Epithelial cell of esophagus (primary cell): ENCODE results near the gene TTC7B.

Source experiments
- DNase-seq: peaks from one replicate; pipeline ENCODE4 v3.0.0; 2010; ENCODE audit warnings: low read depth
- H3K4me3 ChIP-seq: 2 replicates; pipeline ENCODE4 v1.5.1; 2011; ENCODE audit warnings: mild to moderate bottlenecking, low read length, control low read depth
- CTCF ChIP-seq: IDR thresholded peaks from 2 replicates; pipeline ENCODE4 v1.5.1; 2011; ENCODE audit warnings: low read depth, mild to moderate bottlenecking, low read length, control low read depth, inconsistent platforms; ENCODE audit not compliant: insufficient read depth; ENCODE audit errors: missing control alignments

The TTC7B gene

GRCh38 chr14:90816681-90817436 lies 629 bp upstream of the TTC7B start:
- H3K4me3 ChIP-seq: peak overlapping the region; percentile 15
- DNase-seq: no peak
- TF ChIP-seq CTCF: no peak

- no peak for TF ChIP-seq CTCF
- H3K4me3 ChIP-seq: peak overlapping the region; percentile 55
- DNase-seq: no peak
These were observed 733 bp downstream of the TTC7B start for GRCh38 chr14:90815572-90815821.

- TF ChIP-seq CTCF: no peak
- peak overlapping the region; percentile 55 for H3K4me3 ChIP-seq
- no peak for DNase-seq
These were observed 1.2 kb downstream of the TTC7B start for GRCh38 chr14:90814806-90815571.

- no peak overlapping the region for H3K4me3 ChIP-seq
- TF ChIP-seq CTCF: no peak
- DNase-seq: no peak
These were observed 2.8 kb downstream of the TTC7B start for GRCh38 chr14:90813442-90813841.

- H3K4me3 ChIP-seq: no peak overlapping the region
- no peak for TF ChIP-seq CTCF
- DNase-seq: no peak
These were observed 4.1 kb downstream of the TTC7B start for GRCh38 chr14:90812109-90812508.

- TF ChIP-seq CTCF: no peak
These were observed 4.6 kb downstream of the TTC7B start for GRCh38 chr14:90811641-90812040.

More at GRCh38 chr14:90811641-90812040, 4.6 kb downstream of the TTC7B start:
- no peak for DNase-seq
- no peak overlapping the region for H3K4me3 ChIP-seq
